GM10266 (cell line): ENCODE data around the gene IL19.
A peak's percentile ranks its signal among the peaks of the same experiment; 100 is the strongest.

Source experiments
- DNase-seq: peaks from one replicate; pipeline ENCODE4 v3.0.0; 2012; ENCODE audit errors: extremely low spot score
- TF ChIP-seq, protein P1 (sequence below): IDR thresholded peaks from 2 replicates; pipeline ENCODE4 v1.5.1; 2012; ENCODE audit warnings: mild to moderate bottlenecking, low read depth; ENCODE audit not compliant: control insufficient read depth, insufficient read depth; ENCODE audit errors: missing control alignments

The IL19 gene

DNA sequence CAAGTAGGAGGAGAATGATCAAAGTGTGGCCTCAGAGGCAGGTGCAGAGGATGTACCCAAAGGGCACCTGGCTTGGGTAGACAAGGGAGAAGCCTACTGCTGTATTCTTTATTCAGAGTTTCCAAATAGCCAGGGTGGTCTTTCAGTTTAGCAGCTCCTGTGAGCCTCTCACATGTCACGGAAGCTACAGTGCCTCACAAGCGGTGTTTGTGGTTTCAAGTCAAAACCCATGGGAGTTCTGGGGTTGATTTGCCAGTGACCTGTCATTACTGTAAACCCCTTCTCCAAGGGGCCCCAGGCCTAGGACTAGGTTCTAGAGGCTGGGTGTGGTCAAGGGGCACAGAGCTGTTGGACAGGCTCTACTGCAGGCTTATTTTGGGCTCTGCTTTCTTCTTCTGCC lies 11.9 kb downstream of the IL19 start:
- no peak for DNase-seq

DNA sequence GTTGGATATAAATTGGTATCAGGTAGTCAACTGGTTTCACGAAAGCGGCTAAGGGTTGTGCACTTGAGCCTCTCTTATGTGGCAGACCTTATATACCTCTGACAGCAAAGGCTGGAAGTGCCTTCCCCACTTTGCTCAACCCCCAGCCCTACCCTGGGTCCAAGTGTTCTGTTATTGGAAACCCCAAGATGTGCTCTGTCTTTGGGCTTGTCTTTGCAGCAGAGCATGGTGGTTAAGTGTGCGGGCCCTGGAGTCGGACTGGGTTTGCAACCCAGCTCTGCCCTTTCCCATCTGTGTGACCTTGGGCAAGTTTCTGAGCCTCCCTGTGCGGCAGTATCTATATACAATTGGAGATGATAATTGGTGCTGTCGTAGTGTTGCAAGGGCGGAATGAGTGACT lies 12.9 kb downstream of the IL19 start:
- TF ChIP-seq, protein P1, sequence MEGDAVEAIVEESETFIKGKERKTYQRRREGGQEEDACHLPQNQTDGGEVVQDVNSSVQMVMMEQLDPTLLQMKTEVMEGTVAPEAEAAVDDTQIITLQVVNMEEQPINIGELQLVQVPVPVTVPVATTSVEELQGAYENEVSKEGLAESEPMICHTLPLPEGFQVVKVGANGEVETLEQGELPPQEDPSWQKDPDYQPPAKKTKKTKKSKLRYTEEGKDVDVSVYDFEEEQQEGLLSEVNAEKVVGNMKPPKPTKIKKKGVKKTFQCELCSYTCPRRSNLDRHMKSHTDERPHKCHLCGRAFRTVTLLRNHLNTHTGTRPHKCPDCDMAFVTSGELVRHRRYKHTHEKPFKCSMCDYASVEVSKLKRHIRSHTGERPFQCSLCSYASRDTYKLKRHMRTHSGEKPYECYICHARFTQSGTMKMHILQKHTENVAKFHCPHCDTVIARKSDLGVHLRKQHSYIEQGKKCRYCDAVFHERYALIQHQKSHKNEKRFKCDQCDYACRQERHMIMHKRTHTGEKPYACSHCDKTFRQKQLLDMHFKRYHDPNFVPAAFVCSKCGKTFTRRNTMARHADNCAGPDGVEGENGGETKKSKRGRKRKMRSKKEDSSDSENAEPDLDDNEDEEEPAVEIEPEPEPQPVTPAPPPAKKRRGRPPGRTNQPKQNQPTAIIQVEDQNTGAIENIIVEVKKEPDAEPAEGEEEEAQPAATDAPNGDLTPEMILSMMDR = no peak
- DNase-seq = no peak

More for the DNA sequence above, 11.9 kb downstream of the IL19 start:
- TF ChIP-seq, protein P1 = no peak

DNA sequence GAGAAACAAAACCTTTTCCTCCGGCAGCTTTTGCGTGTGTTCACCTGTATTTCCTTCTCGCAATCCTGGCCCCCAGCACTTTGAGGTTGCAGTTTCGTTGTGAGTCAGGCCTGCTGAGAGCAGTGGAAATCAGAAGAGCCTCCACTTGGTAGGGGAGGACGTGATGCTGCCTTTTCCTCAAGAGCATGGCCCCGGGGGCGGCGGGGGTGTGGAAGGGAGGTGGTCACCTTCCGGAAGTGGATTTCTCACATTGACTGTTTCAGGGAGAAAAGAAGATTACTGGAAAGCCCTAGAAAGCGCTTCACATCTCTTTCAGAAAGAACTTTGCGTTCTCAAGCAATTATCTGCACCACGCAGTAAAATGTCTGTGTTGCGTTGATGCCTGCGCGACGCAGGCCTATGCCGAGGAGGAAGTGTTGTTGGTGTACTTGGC lies 13.9 kb downstream of the IL19 start:
- TF ChIP-seq, protein P1 = no peak

DNA sequence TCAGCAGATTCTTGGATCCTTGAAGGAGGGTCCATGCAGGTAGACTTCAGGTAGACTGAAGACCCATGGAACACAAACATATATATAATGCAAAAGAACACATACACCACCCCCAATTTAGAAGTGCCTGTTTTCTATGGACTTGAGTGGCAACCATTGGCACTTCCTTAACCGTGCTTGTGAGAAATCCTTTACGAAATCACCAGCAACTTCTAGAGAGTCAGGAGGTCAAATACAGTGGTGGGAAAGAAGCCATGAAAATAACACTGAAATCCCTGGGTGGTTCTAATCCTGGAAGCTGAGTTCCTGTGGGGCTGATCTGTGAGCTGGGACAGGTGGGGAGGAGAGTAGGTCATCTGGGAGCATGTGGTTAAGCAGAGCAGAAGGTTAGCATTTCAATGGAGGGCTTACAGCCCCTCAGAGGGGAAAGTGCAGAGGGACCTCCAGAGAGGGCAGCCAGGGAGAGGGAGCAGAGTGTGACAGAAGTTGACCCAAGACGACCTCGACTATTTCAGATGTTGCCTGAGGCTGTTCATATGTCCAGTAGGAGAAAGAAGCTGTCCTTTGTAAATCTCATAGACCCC lies 14.7 kb downstream of the IL19 start:
- TF ChIP-seq, protein P1 = no peak
- no peak for DNase-seq

More for the DNA sequence above, 13.9 kb downstream of the IL19 start:
- peak; percentile 56 for DNase-seq

DNA sequence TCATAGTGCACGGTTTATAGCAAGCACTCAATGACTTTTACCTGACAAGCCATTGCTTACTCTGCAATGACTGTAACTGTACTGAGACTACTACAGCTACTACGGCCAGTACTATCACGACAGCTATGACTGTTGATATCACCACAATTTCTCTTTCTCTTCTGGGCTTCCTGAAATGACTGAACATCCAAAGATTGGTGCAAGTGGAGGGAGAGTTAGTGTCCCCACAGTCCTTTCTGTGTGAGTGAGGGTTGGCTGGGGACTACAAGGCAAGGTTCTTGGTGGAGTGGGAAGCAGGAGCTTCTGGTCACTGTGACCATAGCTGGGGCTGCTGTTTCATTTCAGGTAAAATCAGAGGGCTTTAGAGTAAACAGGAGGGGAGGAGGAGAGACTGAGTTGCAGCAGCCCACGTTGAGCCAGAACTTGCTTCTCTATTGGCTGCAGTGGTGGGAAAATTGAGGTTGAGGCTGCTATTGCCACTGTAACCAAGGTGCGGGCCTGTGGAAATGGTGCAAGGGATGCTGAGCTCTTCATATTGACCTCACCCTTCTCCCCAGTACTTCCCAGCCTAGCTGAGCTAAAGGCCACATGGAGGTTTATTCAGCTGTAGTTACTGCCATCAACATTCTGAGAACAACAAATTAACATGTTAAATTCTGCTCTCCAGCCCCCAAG lies 15.8 kb downstream of the IL19 start:
- TF ChIP-seq, protein P1 = no peak
- no peak for DNase-seq

DNA sequence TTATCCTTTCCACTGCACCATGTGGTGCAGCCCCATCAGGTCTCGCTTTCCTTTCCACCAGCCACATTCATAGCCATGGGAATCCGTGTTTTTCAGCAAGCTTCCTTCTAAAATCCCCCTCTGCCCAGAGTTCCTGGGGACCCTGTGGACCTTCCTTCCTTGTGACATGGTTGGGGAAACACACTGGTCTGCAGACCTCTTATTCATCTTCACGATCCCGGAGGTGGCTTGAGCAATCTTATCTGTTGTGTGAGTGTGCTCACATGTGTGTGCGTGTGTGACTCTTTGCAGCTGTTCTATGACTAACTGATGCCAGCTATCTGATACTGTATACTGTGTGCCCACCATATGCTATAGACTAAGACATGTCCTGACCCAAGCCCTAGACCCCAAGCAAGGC lies 17.3 kb downstream of the IL19 start:
- DNase-seq = no peak
- TF ChIP-seq, protein P1 = no peak

DNA sequence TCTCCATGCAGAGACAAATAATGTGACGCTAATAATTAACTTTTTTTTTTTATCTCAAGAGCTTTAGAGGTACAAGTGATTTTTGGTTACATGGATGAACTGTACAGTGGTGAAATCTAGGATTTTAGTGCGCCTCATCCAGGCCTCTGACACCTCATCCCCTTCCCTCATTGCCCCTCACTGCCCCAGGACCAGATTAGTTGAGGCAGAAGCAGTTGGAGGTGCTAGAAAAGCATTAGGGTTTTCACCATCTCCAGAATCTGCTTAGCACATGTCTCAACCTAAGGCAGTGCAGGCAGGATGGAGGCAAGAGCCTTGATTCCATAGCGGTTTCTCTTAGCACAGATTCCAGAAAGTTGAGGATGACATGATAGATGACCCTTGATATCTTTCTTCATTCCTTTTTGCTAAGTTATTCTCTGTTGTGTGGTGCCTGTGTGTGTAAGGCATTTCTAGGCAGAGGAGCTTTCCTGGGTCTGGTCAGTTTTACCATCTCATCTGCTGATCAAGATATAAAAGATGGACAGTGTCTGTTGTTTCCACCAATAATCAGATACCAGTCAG lies 18.0 kb downstream of the IL19 start:
- no peak for DNase-seq
- TF ChIP-seq, protein P1 = no peak
